ENCODE results near the gene EZH1. TPM values are rescaled to one million over a fixed set of nuclear protein-coding genes. Genes with fewer than 3 reads are reported as not detected.
A peak's percentile ranks its signal among the peaks of the same experiment; 100 is the strongest.

Gene EZH1
- 8.4 and 20.0 TPM in 2 replicates for total RNA-seq (2014; rRNA removed; shearing (Covaris generic); ENCODE audit: low replicate concordance)

DNA sequence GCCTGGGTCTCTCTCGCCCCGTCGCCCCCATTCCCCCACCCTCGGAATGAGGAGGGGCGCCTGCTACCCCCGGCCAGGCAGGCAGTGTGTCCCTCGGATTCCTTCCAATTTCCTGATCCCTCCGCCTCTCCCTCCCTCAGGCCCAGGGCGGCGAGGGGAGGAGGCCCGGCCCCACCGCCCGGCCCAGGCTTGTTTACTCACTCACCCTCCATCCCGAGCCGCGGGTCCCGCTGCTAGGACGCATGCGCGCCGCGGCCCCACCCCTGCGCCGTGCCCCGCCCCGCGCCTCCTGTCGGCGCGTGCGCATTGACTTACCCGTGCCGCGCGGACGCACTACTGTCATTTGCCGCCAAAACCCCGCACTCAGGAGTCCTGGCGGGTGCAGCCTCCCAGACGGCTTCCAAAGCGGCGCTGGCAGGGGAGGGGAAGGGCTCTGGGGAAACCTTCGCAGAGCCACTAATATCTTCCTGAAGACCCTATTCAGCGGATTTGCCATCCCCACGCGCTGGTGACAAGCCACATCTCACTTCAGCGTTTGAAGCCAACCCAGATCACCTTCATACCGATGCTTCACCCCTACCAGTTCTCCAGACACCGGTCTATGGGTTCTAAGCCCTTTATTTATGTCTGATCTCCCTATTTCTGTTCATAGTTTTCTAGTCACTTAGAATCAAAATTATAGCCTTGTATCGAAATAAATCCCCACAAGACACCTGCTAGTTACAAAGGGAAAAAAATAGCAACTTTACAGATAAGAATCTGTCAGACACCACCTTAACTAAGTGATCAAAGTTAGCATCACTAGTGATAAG, at the start of gene EZH1:
Gene EZH1 (minus strand): TSS at position 235 of the 812 bp plus-strand sequence. CDS start 16,099 bp downstream, outside the sequence.
- H3K4me3 ChIP-seq: peak within 1 kb of the TSS; percentile 69
- DNase-seq: peak; percentile 92
- no peaks in the 10 kb centered on the region for H3K36me3 ChIP-seq
- peaks cover 3% of the 10 kb centered on the region; the same call in 1 of the 2 replicates for H3K9me3 ChIP-seq
- H3K27me3 ChIP-seq: peaks cover 5% of the 10 kb centered on the region

GRCh38 chr17:42792545-42792944, 47.7 kb upstream of the EZH1 start:
- no peak overlapping the region for H3K4me3 ChIP-seq
- DNase-seq: no peak
- no peaks in the 10 kb centered on the region for H3K9me3 ChIP-seq
- H3K27me3 ChIP-seq: no peaks in the 10 kb centered on the region
- peaks cover 17% of the 10 kb centered on the region for H3K36me3 ChIP-seq

DNA sequence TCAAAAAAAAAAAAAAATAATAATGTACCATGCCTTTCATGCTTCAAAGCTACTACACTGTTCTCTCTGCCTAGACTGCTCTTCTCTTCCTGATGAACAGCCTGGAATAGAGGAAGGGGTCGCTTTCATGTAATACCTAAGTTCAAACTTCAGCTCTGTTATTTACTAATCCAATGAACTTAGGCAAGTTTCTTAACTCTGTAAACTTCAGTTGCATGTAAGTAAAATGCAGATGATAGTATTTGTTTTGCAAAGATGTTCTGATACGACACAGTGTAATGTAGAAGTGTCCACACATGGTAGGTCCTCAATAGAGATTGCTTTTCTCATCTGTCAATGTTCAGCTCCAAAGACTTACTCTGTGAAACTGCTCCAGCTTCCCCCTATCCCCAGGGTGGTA, 47.1 kb upstream of the EZH1 start:
- DNase-seq: no peak
- no peak overlapping the region for H3K4me3 ChIP-seq
- peaks cover 14% of the 10 kb centered on the region for H3K36me3 ChIP-seq
- H3K27me3 ChIP-seq: no peaks in the 10 kb centered on the region
- H3K9me3 ChIP-seq: no peaks in the 10 kb centered on the region

DNA sequence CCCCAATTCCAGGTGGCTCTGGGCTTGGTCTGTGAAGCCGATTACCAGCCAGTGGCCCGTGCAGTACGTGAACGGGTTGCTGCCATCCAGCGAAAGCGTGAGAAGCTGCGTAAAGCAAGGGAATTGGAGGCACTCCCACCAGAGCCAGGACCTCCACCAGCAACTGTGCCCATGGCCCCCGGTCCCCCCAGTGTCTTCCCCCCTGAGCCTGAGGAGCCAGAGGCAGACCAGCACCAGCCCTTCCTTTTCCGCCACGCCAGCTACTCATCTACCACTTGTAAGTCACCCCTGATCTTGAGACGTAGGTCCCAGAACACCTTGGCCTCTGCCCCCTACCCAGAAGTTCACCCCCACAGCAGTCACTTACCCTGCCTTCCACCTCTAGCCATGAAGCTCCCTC, 42.4 kb upstream of the EZH1 start:
- Histone ChIP-seq H3K4me3 (no peak overlapping the region), H3K27me3 (peaks cover 6% of the 10 kb centered on the region; the same call in 1 of the 2 replicates), H3K9me3 (no peaks in the 10 kb centered on the region), H3K36me3 (no peaks in the 10 kb centered on the region)
- no peak for DNase-seq

- Histone ChIP-seq H3K9me3 (no peaks in the 10 kb centered on the region), H3K27me3 (peaks cover 21% of the 10 kb centered on the region), H3K4me3 (no peak overlapping the region), H3K36me3 (no peaks in the 10 kb centered on the region; the same call in 1 of the 2 replicates)
- DNase-seq: no peak
Observed at GRCh38 chr17:42784811-42785592, 40.2 kb upstream of the EZH1 start.

DNA sequence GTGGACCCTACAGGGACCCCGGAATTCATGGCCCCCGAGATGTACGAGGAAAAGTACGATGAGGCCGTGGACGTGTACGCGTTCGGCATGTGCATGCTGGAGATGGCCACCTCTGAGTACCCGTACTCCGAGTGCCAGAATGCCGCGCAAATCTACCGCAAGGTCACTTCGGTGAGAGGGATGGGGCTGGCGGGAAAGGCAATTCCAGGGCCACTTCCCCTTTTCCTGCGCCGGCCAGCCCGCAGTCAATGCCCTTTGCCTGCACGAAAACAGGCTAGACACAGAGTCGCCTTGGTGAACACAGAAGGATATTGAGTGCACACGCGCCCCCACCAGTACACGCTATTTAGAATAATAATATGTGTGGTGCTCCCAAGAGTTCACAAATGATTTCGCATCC, 39.6 kb upstream of the EZH1 start:
- peaks cover 21% of the 10 kb centered on the region for H3K27me3 ChIP-seq
- no peaks in the 10 kb centered on the region for H3K9me3 ChIP-seq
- H3K36me3 ChIP-seq: peaks cover under 1% of the 10 kb centered on the region; the same call in 1 of the 2 replicates
- DNase-seq: no peak
- H3K4me3 ChIP-seq: no peak overlapping the region

DNA sequence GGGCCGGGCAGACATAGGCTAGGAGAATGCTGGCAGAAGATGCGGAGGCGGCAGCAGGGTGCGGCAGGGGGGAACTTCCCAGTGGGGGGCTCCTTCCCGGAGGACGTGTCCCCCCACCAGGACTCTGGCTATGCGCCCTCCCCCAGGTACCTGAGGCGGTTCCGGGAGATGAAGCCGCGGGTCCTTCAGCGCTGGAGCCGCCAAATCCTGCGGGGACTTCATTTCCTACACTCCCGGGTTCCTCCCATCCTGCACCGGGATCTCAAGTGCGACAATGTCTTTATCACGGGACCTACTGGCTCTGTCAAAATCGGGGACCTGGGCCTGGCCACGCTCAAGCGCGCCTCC, 38.9 kb upstream of the EZH1 start:
- Histone ChIP-seq H3K36me3 (peaks cover 6% of the 10 kb centered on the region; the same call in 1 of the 2 replicates), H3K9me3 (no peaks in the 10 kb centered on the region), H3K27me3 (peaks cover 21% of the 10 kb centered on the region), H3K4me3 (no peak overlapping the region)
- DNase-seq: no peak

GRCh38 chr17:42783062-42783790, 38.4 kb upstream of the EZH1 start:
- peaks cover 21% of the 10 kb centered on the region for H3K27me3 ChIP-seq
- no peak overlapping the region for H3K4me3 ChIP-seq

DNA sequence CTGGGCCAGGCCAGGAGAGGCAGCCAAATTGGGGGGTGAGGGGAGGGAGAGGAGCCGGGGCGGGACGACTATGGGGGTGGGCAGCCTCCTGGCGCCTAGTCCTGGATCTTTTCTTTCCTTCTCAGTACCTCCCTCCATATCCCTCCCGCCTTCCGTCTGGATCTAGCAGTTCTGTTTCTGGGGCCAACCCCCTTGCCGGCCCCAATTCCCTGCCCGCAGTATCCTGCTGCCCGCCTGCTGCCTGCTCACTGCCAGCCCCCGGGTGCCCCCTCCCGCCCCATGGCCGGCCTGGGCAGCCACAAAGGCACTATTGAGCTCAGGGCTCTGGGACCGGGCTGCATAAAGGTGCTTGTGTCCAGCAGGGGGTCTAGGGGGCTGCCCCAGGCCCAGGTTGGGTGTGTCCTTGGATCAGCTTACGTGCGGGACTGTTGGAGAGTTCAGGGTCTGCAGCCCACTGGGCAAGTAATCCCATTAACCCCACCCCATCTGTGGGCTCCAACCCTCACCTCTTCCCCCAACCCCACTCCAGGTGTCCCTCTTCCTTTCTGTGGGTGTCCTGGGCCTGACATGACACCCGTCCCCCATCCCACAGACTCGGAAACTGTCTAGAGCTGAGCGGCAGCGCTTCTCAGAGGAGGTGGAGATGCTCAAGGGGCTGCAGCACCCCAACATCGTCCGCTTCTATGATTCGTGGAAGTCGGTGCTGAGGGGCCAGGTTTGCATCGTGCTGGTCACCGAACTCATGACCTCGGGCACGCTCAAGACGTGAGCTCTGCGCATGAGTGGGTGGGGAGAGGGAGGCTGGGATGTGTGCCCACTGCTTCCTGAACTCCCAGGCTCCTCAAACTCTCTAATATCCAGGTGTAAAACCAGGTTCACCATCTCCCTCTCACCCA, 37.6 kb upstream of the EZH1 start:
- Histone ChIP-seq H3K9me3 (no peaks in the 10 kb centered on the region), H3K4me3 (no peak overlapping the region), H3K27me3 (peaks cover 21% of the 10 kb centered on the region), H3K36me3 (peaks cover 7% of the 10 kb centered on the region; the same call in 1 of the 2 replicates)
- DNase-seq: no peak

More at GRCh38 chr17:42783062-42783790, 38.4 kb upstream of the EZH1 start:
- Histone ChIP-seq H3K9me3 (no peaks in the 10 kb centered on the region), H3K36me3 (peaks cover 7% of the 10 kb centered on the region; the same call in 1 of the 2 replicates)
- DNase-seq: no peak

GRCh38 chr17:42781639-42782165, 36.9 kb upstream of the EZH1 start:
- Histone ChIP-seq H3K4me3 (no peak overlapping the region), H3K36me3 (peaks cover 13% of the 10 kb centered on the region), H3K9me3 (no peaks in the 10 kb centered on the region), H3K27me3 (peaks cover 21% of the 10 kb centered on the region)
- no peak for DNase-seq

DNA sequence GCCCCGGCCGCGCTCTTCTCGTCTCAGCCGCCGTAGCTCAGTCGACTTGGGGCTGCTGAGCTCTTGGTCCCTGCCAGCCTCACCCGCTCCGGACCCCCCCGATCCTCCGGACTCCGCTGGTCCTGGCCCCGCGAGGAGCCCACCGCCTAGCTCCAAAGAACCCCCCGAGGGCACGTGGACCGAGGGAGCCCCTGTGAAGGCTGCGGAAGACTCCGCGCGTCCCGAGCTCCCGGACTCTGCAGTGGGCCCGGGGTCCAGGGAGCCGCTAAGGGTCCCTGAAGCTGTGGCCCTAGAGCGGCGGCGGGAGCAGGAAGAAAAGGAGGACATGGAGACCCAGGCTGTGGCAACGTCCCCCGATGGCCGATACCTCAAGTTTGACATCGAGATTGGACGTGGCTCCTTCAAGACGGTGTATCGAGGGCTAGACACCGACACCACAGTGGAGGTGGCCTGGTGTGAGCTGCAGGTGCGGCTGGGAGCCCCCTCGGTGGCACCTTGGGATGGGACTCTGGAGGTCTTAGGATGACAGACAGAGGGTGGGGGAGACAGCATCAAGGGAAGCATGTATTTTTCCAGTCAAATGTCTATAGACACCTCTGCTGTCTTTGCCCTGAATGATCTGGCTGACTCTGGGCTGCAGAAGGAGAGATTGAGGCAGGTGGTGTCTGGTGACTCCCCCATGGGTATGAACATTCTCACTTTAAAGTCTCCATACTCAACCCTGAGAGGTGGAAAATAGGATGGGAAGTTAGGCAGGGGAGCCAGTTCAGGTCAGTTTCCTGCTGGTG, 36.2 kb upstream of the EZH1 start:
- H3K36me3 ChIP-seq: peaks cover 19% of the 10 kb centered on the region
- peaks cover 21% of the 10 kb centered on the region for H3K27me3 ChIP-seq
- no peak overlapping the region for H3K4me3 ChIP-seq
- no peaks in the 10 kb centered on the region for H3K9me3 ChIP-seq
- DNase-seq: no peak

- Histone ChIP-seq H3K4me3 (no peak within 1 kb of the TSS), H3K9me3 (no peaks in the 10 kb centered on the region), H3K36me3 (peaks cover 28% of the 10 kb centered on the region), H3K27me3 (peaks cover 15% of the 10 kb centered on the region)
- DNase-seq: no peak
Observed at GRCh38 chr17:42779936-42780850, 35.4 kb upstream of the EZH1 start, which contains the start of gene WNK4. Gene WNK4 (plus strand): TSS chr17:42780610. CDS start chr17:42780699, 89 bp downstream.

DNA sequence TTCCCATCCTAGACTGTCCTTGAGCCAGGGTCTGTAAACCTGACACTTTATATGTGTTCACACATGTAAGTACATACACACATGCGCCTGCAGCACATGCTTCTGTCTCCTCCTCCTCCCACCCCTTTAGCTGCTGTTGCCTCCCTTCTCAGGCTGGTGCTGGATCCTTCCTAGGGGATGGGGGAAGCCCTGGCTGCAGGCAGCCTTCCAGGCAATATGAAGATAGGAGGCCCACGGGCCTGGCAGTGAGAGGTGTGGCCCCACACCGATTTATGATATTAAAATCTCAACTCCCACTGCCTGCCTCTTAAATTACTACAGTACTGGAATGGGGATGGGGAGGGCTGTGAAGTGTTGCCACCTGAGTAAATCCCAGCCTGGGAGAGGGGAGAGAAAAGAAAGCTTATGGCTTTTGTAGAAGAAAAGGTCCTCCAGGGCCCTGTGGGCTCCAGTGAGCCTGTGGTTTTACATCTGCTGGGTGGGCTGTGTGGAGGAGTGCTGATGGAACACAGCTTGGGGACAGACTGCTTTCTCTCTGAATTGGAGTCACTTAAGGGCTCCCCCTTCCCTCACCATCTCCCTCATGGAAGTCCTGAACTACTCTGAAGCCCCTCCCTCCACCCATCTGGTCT, 34.6 kb upstream of the EZH1 start:
- H3K27me3 ChIP-seq: peaks cover 15% of the 10 kb centered on the region
- no peak overlapping the region for H3K4me3 ChIP-seq
- H3K9me3 ChIP-seq: no peaks in the 10 kb centered on the region
- H3K36me3 ChIP-seq: peaks cover 35% of the 10 kb centered on the region
- DNase-seq: no peak

DNA sequence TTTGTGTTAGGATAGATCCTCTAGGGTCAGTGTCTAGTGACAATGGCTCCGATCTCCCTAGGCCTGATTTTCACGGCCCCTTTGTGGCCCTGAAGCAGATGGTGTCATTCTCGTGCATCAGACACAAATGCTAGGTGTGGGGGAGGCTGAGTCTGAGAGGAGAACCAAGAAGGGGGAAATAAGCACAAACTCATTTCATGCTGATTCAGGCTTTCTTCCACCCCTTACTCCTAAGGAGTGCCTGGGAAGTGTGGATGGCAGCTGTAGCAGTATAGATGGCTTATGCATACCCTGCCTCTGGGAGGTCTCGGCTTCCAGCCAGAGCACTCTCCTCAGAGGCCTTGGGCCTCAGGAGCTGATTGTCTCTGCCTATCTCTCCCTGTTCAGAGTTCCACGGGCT, 33.7 kb upstream of the EZH1 start:
- DNase-seq: no peak
- Histone ChIP-seq H3K4me3 (no peak overlapping the region), H3K36me3 (peaks cover 37% of the 10 kb centered on the region), H3K27me3 (peaks cover 15% of the 10 kb centered on the region), H3K9me3 (no peaks in the 10 kb centered on the region)

Data from MG63 (cell line).